H1 (cell line): Measurements from ENCODE around the gene MMP3. TPM values are rescaled to one million over a fixed set of nuclear protein-coding genes. Genes with fewer than 3 reads are reported as not detected.

Source experiments
- CTCF ChIA-PET: fragments of 300-600 bp; sonication (Branson Sonifier 250); formaldehyde crosslinking; loops from one replicate; lab custom pipeline; 2021; ENCODE audit not compliant: partially characterized antibody; lab: Charles Lee
- POLR2A ChIA-PET: fragments of 300-600 bp; sonication (Branson Sonifier 250); formaldehyde crosslinking; loops from one replicate; lab custom pipeline; 2021; ENCODE audit warnings: inconsistent platforms; ENCODE audit not compliant: partially characterized antibody; lab: Charles Lee
- DNase-seq, 2 experiments: peaks; one replicate each; pipeline versions ENCODE4 v3.0.0 to v3.0.0-alpha.2; 2010 to 2022; ENCODE audit warnings: low spot score in 2 of 2, low read depth in 1 of 2, mixed read lengths in 1 of 2
- FAIRE-seq: peaks from 2 replicates; lab custom pipeline; 2011; peaks lifted over from hg19 to GRCh38; lab: Jason Lieb, UNC
- H2AFZ ChIP-seq: 2 replicates; pipeline ENCODE4 v1.8.1; 2012; ENCODE audit warnings: low read length, inconsistent platforms
- H2AK5ac ChIP-seq: 2 replicates; pipeline ENCODE4 v1.6.1; 2013; ENCODE audit warnings: low read depth, low read length
- H2BK120ac ChIP-seq: replicated peaks from 2 replicates; pipeline ENCODE3; 2013; ENCODE audit warnings: low read depth, low read length, inconsistent platforms
- H2BK12ac ChIP-seq: 2 replicates; pipeline ENCODE4 v1.6.1; 2013; ENCODE audit warnings: low read depth, low read length
- H2BK15ac ChIP-seq: 2 replicates; pipeline ENCODE4 v1.6.1; 2013; ENCODE audit warnings: low read length
- H2BK20ac ChIP-seq: 2 replicates; pipeline ENCODE4 v1.6.1; 2013; ENCODE audit warnings: low read length
- H2BK5ac ChIP-seq: 2 replicates; pipeline ENCODE4 v1.6.1; 2013; ENCODE audit warnings: low read depth, low read length
- H3K14ac ChIP-seq: 2 replicates; pipeline ENCODE4 v1.6.1; 2013; ENCODE audit warnings: inconsistent platforms; ENCODE audit not compliant: insufficient read length
- H3K18ac ChIP-seq: 2 replicates; pipeline ENCODE4 v1.6.1; 2013; ENCODE audit warnings: low read length; ENCODE audit errors: extremely low read depth
- H3K23ac ChIP-seq: 2 replicates; pipeline ENCODE4 v1.6.1; 2013; ENCODE audit warnings: inconsistent platforms; ENCODE audit not compliant: insufficient read length
- H3K23me2 ChIP-seq: 2 replicates; pipeline ENCODE4 v1.6.1; 2013; ENCODE audit warnings: low read depth, low read length
- H3K27ac ChIP-seq: 2 replicates; pipeline ENCODE4 v1.6.1; 2011; ENCODE audit warnings: low read depth, low read length, inconsistent platforms
- H3K27me3 ChIP-seq, 4 experiments: replicated peaks in 1 of 4; 1 replicate in 1 of 4; 2 replicates in 3 of 4; pipeline versions ENCODE4 v1.6.1 to v1.8.1; 2011 to 2013; ENCODE audit warnings: low read length in 3 of 4, mild to moderate bottlenecking in 3 of 4, inconsistent platforms in 2 of 4, mixed read lengths in 2 of 4, moderate library complexity in 1 of 4; ENCODE audit not compliant: control insufficient read depth in 3 of 4, insufficient read depth in 3 of 4; ENCODE audit errors: extremely low read depth in 1 of 4
- H3K36me3 ChIP-seq, 4 experiments: 2 replicates each; pipeline versions ENCODE4 v1.6.1 to v1.8.1; 2011 to 2013; ENCODE audit warnings: mild to moderate bottlenecking in 4 of 4, low read length in 3 of 4, moderate library complexity in 2 of 4, control low read depth in 1 of 4, inconsistent platforms in 1 of 4; ENCODE audit not compliant: insufficient read depth in 4 of 4, control insufficient read depth in 2 of 4
- H3K4ac ChIP-seq: replicated peaks from 2 replicates; pipeline ENCODE3; 2013; ENCODE audit warnings: low read length, low read depth, mixed read lengths, inconsistent platforms; ENCODE audit not compliant: insufficient read length
- H3K4me1 ChIP-seq, 4 experiments: replicated peaks in 1 of 4; 1 replicate in 1 of 4; 2 replicates in 3 of 4; pipeline versions ENCODE4 v1.6.1 to v1.8.1; 2011 to 2013; ENCODE audit warnings: low read length in 3 of 4, inconsistent platforms in 2 of 4, mixed read lengths in 1 of 4; ENCODE audit not compliant: insufficient read depth in 4 of 4, control insufficient read depth in 3 of 4
- H3K4me2 ChIP-seq, 2 experiments: 2 replicates each; pipeline versions ENCODE4 v1.6.1 to v1.8.1; 2011 to 2013; ENCODE audit warnings: low read depth in 2 of 2, low read length in 2 of 2, control low read depth in 1 of 2, inconsistent platforms in 1 of 2, mild to moderate bottlenecking in 1 of 2; ENCODE audit not compliant: insufficient read depth in 1 of 2
- H3K4me3 ChIP-seq, 4 experiments: fragments of 200-600, 300-600 bp in 1 of 4; sonication (generic), shearing (Covaris generic), sonication (Bioruptor Twin) in 1 of 4; 2 replicates each; pipeline versions ENCODE4 v1.5.1 to v1.8.1; 2011 to 2016; ENCODE audit warnings: low read length in 4 of 4, low read depth in 3 of 4, control low read depth in 2 of 4, inconsistent platforms in 2 of 4, mild to moderate bottlenecking in 2 of 4, mixed read lengths in 1 of 4, moderate library complexity in 1 of 4; ENCODE audit not compliant: insufficient read depth in 2 of 4; ENCODE audit errors: extremely low read depth in 1 of 4
- H3K56ac ChIP-seq: replicated peaks from 2 replicates; pipeline ENCODE3; 2013; ENCODE audit warnings: low read depth, mild to moderate bottlenecking, mixed read lengths, low read length, inconsistent platforms; ENCODE audit not compliant: insufficient read length
- H3K79me1 ChIP-seq: 2 replicates; pipeline ENCODE4 v1.6.1; 2013; ENCODE audit warnings: low read depth, low read length, control low read depth
- H3K79me2 ChIP-seq, 2 experiments: 2 replicates each; pipeline versions ENCODE4 v1.6.1 to v1.8.1; 2012 to 2013; ENCODE audit warnings: low read length in 2 of 2, mild to moderate bottlenecking in 2 of 2, inconsistent platforms in 1 of 2; ENCODE audit not compliant: insufficient read depth in 2 of 2, control insufficient read depth in 1 of 2
- H3K9ac ChIP-seq, 4 experiments: replicated peaks in 1 of 4; 1 replicate in 1 of 4; 2 replicates in 3 of 4; pipeline versions ENCODE4 v1.6.1 to v1.8.1; 2011 to 2013; ENCODE audit warnings: low read depth in 3 of 4, low read length in 3 of 4, control low read depth in 2 of 4, mild to moderate bottlenecking in 2 of 4, moderate library complexity in 2 of 4, inconsistent platforms in 1 of 4; ENCODE audit errors: extremely low read depth in 1 of 4
- H3K9me3 ChIP-seq, 2 experiments: 2 replicates each; pipeline versions ENCODE4 v1.6.1 to v1.8.1; 2012 to 2013; ENCODE audit warnings: mild to moderate bottlenecking in 2 of 2, moderate library complexity in 2 of 2, control low read depth in 1 of 2, inconsistent platforms in 1 of 2, low read depth in 1 of 2, low read length in 1 of 2, mixed read lengths in 1 of 2; ENCODE audit not compliant: insufficient read depth in 2 of 2
- H4K20me1 ChIP-seq, 2 experiments: replicated peaks in 1 of 2; 2 replicates each; pipeline versions ENCODE3 to v1.8.1; 2011 to 2013; ENCODE audit warnings: inconsistent platforms in 2 of 2, low read length in 2 of 2, mild to moderate bottlenecking in 1 of 2; ENCODE audit not compliant: insufficient read depth in 2 of 2, control insufficient read depth in 1 of 2
- H4K5ac ChIP-seq: 2 replicates; pipeline ENCODE4 v1.6.1; 2013; ENCODE audit warnings: low read length, low read depth, mixed read lengths, inconsistent platforms; ENCODE audit not compliant: insufficient read length
- H4K8ac ChIP-seq: 2 replicates; pipeline ENCODE4 v1.8.0; 2013; ENCODE audit warnings: mild to moderate bottlenecking, moderate library complexity, low read length, inconsistent platforms; ENCODE audit not compliant: insufficient read depth; ENCODE audit errors: extremely low read depth
- H4K91ac ChIP-seq: replicated peaks from 2 replicates; pipeline ENCODE3; 2013; ENCODE audit warnings: low read length, mixed read lengths, inconsistent platforms; ENCODE audit not compliant: insufficient read length
- CTBP2 ChIP-seq: IDR thresholded peaks from 2 replicates; pipeline ENCODE4 v1.7.0; 2011; ENCODE audit warnings: borderline replicate concordance, mild to moderate bottlenecking, moderate library complexity, mixed read lengths, low read length; ENCODE audit not compliant: insufficient read depth, insufficient read length
- HDAC2 ChIP-seq, 2 experiments: fragments of 300-600 bp in 1 of 2; sonication (generic) in 1 of 2; IDR thresholded peaks; 2 replicates each; pipeline ENCODE4 v1.6.1; 2011 to 2012; ENCODE audit warnings: low read depth in 2 of 2, low read length in 2 of 2, mild to moderate bottlenecking in 2 of 2, moderate library complexity in 2 of 2, borderline replicate concordance in 1 of 2, inconsistent platforms in 1 of 2
- KDM4A ChIP-seq: IDR thresholded peaks from one replicate; pipeline ENCODE4 v1.7.1; 2012; ENCODE audit warnings: low read depth, mild to moderate bottlenecking, moderate library complexity, low read length, inconsistent platforms; ENCODE audit not compliant: severe bottlenecking
- RNF2 ChIP-seq: fragments of 200-900, 300-1000 bp; sonication (generic); IDR thresholded peaks from 2 replicates; pipeline ENCODE4 v1.7.1; 2016; ENCODE audit warnings: borderline replicate concordance, low read depth, mild to moderate bottlenecking, antibody characterized with exemption, low read length; ENCODE audit not compliant: poor library complexity, severe bottlenecking; ENCODE audit errors: missing control alignments
- SP2 ChIP-seq: IDR thresholded peaks from 2 replicates; pipeline ENCODE4 v1.6.1; 2012; ENCODE audit warnings: mild to moderate bottlenecking, low read length, inconsistent platforms
- WGBS, 2 experiments: shearing (Covaris generic) in 1 of 2; methylation state at CpG; one replicate each; pipeline versions ENCODE4 v1.1.6 to v1.1.7; 2013 to 2015; ENCODE audit warnings: low lambda C conversion rate in 2 of 2, mixed read lengths in 2 of 2, inconsistent platforms in 1 of 2, low coverage in 1 of 2, missing lambda C conversion rate in 1 of 2; ENCODE audit not compliant: insufficient replicate concordance in 2 of 2, insufficient coverage in 1 of 2, insufficient read length in 1 of 2; ENCODE audit errors: extremely low coverage in 1 of 2, missing lambda C conversion rate in 1 of 2; 5-methylcytosine and 5-hydroxymethylcytosine counted together
- polyA plus RNA-seq, 7 experiments: library from polyadenylated mRNA; depleted of rRNA in 3 of 7; stranded (reverse) in 5 of 7; unstranded in 2 of 7; fragments of >200 nt in 5 of 7; fragments of 200-250 nt in 2 of 7; gene quantifications; 1 replicate in 5 of 7; 2 replicates in 1 of 7; 4 replicates in 1 of 7; pipeline versions ENCODE4 v1.2.1 to v1.2.3, GENCODE V29; 2011 to 2013; ENCODE audit warnings: missing spikeins in 2 of 7, mixed read lengths in 2 of 7
- total RNA-seq: library from RNA; stranded (reverse); fragmentation: NEBNext Ultra II Directional; extraction: Animal tissue kit (Norgen Biotek cat#: 25700); gene quantifications from 2 replicates; pipeline ENCODE4 v1.2.1, GENCODE V29; 2021

The MMP3 gene
- total and polyA plus RNA-seq, 2 of the 8 experiments (the other 6 are each of a cell fraction or from before 2014, with no cell fraction given) = not detected

DNA sequence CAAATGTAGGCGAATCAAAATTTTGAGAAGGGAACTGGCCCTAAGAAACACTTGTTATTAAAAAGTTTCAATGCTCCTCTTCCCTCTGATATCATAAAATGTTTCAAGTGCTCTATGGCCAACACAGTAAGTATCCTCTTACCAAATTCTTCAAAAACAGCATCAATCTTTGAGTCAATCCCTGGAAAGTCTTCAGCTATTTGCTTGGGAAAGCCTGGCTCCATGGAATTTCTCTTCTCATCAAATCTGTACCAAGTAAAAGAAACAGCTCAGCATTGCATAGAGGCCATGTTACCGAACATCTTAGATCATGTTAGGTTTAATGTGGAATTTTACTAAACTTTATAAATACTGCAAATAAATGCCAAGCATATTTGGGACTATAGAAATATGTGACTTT, 6.3 kb downstream of the MMP3 start:
- no peak overlapping the region for H3K27ac ChIP-seq
- H2BK5ac ChIP-seq = no peak overlapping the region
- WGBS, 2 experiments = 94% methylated on average over 2 of the region's 2 CpGs; no CpG with 5 or more reads in 1 of the 2 experiments
- no peak overlapping the region for H3K4ac ChIP-seq
- H3K27me3 ChIP-seq = no peaks in the 10 kb centered on the region
- H2BK12ac ChIP-seq = no peak overlapping the region
- no peak overlapping the region; a peak in 1 of 4 replicates for H3K4me2 ChIP-seq
- no peak overlapping the region for H3K18ac ChIP-seq
- no peak overlapping the region for H2BK120ac ChIP-seq
- H3K79me2 ChIP-seq = no peaks in the 10 kb centered on the region
- no peak overlapping the region for H3K23ac ChIP-seq
- no peaks in the 10 kb centered on the region for H3K79me1 ChIP-seq
- H3K14ac ChIP-seq = no peak overlapping the region
- no peak overlapping the region for H2BK20ac ChIP-seq
- no peak overlapping the region for H2AK5ac ChIP-seq
- H3K56ac ChIP-seq = no peak overlapping the region
- H4K8ac ChIP-seq = no peak overlapping the region
- ChIA-PET POLR2A (no interaction called here), CTCF (interaction anchor here (0.9 to 2.3 kb wide), 3 partner anchors 42 to 104 kb away, joined by 3 to 7 read pairs (median 4); no protein-coding TSS in a partner anchor)
- no peaks in the 10 kb centered on the region for H3K9me3 ChIP-seq
- no peak for DNase-seq
- no peaks in the 10 kb centered on the region for H3K23me2 ChIP-seq
- no peak overlapping the region for H4K5ac ChIP-seq
- H3K36me3 ChIP-seq = no peaks in the 10 kb centered on the region
- peaks cover 0 to 7% (median 1%) of the 10 kb centered on the region in 4 experiments; a peak in 4 of 7 replicates for H3K4me1 ChIP-seq
- H2AFZ ChIP-seq = no peak overlapping the region
- H3K4me3 ChIP-seq = no peak overlapping the region
- no peak overlapping the region for H3K9ac ChIP-seq
- TF ChIP-seq SP2 (no peak), KDM4A (no peak), RNF2 (no peak), HDAC2 (IDR thresholded peaks at IDR 0.05; ENCODE audit: borderline replicate concordance in 1 of 2, low read depth in 2 of 2, low read length in 2 of 2) (no peak), CTBP2 (no peak)
- H4K91ac ChIP-seq = no peak overlapping the region
- H2BK15ac ChIP-seq = no peak overlapping the region
- no peak for FAIRE-seq
- H4K20me1 ChIP-seq = no peaks in the 10 kb centered on the region
